ENCODE data around the gene IFT88.

IFT88 gene

GRCh38 chr13:20682061-20682460, 115.1 kb downstream of the IFT88 start:
- intact Hi-C loops (cut with DNase I) = no loop called here

DNA sequence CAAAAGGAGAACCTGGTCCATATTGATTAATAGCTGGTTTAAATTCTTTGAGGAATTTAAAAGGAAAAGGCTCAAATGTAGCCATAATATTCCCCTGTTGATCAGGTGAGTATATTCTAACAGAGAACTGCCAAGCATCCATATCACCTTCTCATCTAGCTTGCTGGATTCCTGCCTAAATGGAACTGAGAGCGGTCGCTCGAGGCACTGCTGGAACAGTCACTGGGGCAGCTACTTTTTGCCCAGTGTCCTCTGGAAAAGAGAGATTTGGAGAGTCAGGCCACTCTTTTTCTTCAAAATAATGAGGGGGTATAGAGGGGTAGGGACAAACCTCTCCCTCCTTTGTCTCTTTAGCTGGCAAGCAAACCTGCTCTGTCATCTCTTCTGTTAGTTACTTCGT, 117.1 kb downstream of the IFT88 start:
- intact Hi-C loops (cut with DNase I) = no loop called here
- DNase-seq = no peak

More at GRCh38 chr13:20682061-20682460, 115.1 kb downstream of the IFT88 start:
- no peak for DNase-seq

DNA sequence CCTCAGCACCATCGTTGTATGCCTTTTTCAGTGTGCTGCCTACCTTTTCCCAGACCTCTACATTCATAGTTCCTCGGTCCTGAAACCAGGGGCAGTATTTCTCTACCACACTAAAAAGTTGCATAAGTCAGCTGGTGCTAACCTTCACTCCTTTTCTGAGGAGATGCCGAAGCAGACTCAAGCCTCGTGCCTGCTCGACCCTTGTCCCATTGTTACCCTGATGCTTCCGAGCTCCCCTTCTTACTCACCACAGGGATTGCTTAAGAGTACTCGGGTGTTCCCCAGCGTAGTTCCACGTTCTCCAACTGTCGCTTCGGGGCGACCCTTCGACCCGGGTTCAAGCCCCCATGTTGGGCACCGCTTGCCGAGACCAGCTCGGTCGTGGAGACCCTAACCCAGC, 117.6 kb downstream of the IFT88 start:
- intact Hi-C loops (cut with DNase I) = no loop called here
- no peak for DNase-seq

GRCh38 chr13:20685092-20685491, 118.1 kb downstream of the IFT88 start:
- no peak for DNase-seq
- intact Hi-C loops (cut with DNase I) = no loop called here

DNA sequence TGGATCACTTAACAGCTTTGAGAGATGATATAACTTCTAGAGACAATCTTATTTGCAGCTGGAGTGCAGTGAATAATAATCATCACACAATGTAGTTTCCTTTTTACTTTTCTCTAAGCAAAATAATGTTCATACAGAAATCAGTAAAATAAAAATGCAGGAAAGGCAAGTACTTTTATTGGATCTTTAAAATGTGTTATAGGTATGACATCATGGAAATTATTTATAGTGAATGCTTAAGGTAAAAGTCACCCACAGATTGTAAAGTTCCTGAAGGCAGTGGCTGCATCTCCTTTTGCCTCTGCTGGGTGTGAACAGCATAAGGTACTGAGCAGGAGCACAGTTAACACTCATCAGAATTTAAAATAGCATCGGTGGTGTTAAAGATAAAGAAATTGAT, 119.2 kb downstream of the IFT88 start:
- no peak for DNase-seq
- intact Hi-C loops (cut with DNase I) = no loop called here

DNA sequence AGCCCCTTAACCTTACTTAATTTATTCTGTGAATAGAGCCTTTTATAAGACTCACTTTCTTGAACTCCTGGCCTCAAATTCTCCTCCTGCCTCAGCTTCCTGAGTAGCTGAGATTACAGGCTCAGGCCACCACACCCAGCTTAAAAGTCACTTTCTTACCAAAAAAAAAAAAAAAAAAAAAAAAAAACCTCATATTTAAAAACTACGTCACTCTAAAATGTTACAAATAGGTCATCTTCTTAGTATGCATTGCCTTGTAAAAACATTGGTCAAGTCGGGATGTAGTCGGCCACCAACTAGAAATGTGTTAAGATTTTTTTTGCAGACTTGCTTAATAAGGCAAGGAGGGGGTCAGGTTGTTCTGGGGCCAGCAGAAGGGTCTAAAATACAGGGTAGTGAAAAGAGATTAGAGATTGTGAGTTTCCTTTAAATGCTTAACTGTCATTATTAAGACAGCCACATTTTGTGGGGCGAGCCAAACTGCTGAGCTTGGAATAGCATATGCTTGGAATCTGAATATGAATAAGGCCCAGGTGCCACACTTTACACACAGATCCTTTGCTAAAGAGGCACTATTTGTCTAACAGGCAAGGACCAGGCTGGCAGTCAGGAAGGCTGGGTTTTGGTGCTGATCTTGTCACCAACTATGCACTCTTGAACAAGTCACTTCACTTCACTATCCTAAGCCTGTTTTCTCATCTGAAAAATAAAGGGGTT, 120.1 kb downstream of the IFT88 start:
- DNase-seq = no peak
- intact Hi-C loops (cut with DNase I) = no loop called here

- intact Hi-C loops (cut with DNase I) = no loop called here
- DNase-seq = no peak
These were observed 122.3 kb downstream of the IFT88 start for GRCh38 chr13:20689291-20689690.

DNA sequence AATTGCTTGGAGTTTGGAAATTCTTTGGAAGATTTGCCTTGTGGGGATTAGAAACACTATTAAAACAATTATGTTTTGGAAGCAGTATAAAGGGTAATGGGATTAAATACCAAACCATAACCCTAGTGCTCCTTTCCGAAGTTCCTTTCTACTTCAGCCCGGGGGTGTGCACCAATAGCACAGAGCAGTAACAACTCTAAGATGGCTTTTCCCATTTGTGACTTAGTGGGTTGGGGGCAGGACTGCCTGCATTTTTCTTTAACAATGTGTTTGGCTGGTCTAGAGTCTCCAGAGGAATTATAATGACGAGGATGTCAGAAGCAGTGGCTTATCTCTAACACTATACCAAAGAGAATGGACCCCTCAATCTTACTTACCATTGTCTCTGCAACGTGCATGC, 124.7 kb downstream of the IFT88 start:
- DNase-seq = no peak

GRCh38 chr13:20696073-20696472, 129.1 kb downstream of the IFT88 start:
- intact Hi-C loops (cut with DNase I) = no loop called here
- no peak for DNase-seq

More for the DNA sequence above, 124.7 kb downstream of the IFT88 start:
- intact Hi-C loops (cut with DNase I) = no loop called here

DNA sequence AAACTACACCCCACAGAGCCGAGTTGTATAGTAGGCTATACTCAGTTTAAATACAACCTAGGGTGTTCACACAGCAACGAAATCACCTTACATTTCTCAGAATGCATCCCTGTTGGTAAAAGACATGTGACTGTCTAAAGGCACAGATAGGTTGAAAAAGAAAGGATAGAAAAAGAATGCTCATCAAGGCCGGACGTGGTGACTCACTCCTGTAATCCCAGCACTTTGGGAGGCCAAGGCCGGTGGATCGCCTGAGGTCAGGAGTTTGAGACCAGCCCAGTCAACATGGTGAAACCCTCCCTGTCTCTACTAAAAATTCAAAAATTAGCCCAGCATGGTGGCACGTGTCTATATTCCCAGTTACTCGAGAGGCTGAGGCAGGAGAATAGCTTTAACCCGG, 132.8 kb downstream of the IFT88 start:
- DNase-seq = no peak
- intact Hi-C loops (cut with DNase I) = loop anchor here (5.0 kb wide), 3 partner anchors 73 to 172 kb away; partner anchors contain the start of genes CRYL1, EEF1AKMT1 and IFT88

- intact Hi-C loops (cut with DNase I) = loop anchor here (5.0 kb wide), 3 partner anchors 72 to 173 kb away; partner anchors contain the start of genes CRYL1, EEF1AKMT1 and IFT88
- DNase-seq = no peak
These were observed 133.3 kb downstream of the IFT88 start for GRCh38 chr13:20700288-20700687.

DNA sequence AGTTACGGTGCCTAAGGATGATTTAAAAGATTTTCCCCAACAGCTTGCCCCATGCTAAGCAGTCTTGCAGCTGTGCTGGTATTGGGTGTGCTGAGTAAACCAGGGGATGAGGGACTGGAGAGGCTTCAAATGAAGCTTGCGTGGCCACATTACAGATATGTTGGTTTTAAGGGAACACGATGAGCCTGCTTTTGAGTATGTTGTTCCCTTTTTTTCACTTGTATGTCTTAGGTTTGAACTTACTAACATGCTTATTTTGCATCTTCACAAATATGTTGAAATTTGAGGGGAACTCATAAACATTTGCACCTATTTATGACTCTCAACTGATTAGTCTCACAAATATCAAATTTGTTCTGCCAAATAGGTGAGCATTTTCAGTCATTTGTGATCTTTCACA, 134.5 kb downstream of the IFT88 start:
- DNase-seq = no peak
- intact Hi-C loops (cut with DNase I) = loop anchor here (5.0 kb wide), 3 partner anchors 71 to 174 kb away; partner anchors contain the start of genes CRYL1, EEF1AKMT1 and IFT88

GRCh38 chr13:20702530-20702914, 135.6 kb downstream of the IFT88 start:
- intact Hi-C loops (cut with DNase I) = loop anchor here (5.0 kb wide), 3 partner anchors 70 to 175 kb away; partner anchors contain the start of genes CRYL1, EEF1AKMT1 and IFT88
- no peak for DNase-seq

DNA sequence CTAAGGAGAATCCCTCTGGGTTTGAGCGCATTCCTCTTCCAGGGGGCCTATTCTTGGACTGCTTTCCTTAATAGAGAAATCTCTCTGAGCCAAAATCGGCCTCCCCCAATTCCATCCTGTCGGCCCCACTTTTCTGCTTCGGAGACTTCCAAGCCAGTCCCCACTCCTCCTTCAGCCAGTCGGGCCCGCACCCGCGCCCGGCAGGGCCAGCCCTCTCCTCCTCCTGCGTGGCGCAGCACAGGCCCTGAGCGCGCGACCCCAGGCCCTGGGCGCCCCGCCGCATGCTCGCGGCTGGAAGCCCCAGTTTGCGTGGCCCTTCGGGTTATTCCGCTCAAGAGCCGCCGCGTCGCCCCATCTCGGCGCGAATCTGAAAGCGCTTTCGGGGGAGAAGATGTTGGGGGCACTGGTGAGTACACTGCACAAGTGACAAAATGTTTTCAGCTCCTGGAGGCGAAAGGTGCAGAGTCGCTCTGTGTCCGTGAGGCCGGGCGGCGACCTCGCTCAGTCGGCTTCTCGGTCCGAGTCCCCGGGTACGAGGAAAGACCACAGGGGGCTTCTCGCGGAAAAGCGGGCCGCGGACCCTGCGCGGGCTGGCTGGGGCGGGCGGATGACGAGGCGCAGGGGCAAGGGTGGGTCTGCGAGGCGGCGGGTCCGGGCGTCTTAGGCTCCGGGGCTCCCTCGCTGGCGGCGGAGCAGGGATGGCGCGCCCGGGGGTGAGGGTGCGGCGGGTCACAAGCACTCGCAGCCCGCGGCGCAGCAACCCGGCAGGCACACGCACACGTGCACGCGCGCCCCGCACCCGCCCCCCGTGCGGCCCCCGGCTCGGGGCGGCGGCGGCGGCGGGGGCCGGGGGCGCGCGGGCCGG, 136.2 kb downstream of the IFT88 start, which contains the start of gene IL17D:
Gene IL17D (plus strand): TSS at position 785 of the 865 bp plus-strand sequence. CDS start 303 bp downstream, outside the sequence.
- DNase-seq = peak in 4 of 10 donors; percentile 33 to 89 (median 74)
- intact Hi-C loops (cut with DNase I) = loop anchor here (5.0 kb wide), 3 partner anchors 69 to 176 kb away; partner anchors contain the start of genes CRYL1, EEF1AKMT1 and IFT88

DNA sequence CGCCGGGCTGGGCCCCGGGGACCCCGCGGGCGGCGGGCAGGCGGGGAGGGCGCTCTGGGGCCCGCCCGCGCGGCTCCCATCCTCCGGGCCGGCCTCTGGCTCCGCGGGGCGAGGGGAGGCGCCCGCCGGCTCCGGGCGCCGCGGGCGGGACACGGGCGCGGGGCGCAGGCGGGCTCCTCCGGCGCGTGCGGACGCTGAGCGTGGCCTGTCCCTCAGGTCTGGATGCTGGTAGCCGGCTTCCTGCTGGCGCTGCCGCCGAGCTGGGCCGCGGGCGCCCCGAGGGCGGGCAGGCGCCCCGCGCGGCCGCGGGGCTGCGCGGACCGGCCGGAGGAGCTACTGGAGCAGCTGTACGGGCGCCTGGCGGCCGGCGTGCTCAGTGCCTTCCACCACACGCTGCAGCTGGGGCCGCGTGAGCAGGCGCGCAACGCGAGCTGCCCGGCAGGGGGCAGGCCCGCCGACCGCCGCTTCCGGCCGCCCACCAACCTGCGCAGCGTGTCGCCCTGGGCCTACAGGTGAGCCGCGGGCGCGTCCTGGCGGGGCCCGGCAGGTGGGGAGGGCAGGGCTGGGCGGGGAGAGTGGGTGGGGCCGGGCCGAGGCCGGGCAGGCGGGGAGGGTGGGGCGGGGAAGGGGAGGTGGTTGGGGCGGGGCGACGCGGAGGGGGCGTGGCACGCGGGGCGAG, 137.0 kb downstream of the IFT88 start:
- peak; percentile 53 to 96 (median 67) for DNase-seq
- intact Hi-C loops (cut with DNase I) = loop anchor here (5.0 kb wide), 3 partner anchors 68 to 177 kb away; partner anchors contain the start of genes CRYL1, EEF1AKMT1 and IFT88

DNA sequence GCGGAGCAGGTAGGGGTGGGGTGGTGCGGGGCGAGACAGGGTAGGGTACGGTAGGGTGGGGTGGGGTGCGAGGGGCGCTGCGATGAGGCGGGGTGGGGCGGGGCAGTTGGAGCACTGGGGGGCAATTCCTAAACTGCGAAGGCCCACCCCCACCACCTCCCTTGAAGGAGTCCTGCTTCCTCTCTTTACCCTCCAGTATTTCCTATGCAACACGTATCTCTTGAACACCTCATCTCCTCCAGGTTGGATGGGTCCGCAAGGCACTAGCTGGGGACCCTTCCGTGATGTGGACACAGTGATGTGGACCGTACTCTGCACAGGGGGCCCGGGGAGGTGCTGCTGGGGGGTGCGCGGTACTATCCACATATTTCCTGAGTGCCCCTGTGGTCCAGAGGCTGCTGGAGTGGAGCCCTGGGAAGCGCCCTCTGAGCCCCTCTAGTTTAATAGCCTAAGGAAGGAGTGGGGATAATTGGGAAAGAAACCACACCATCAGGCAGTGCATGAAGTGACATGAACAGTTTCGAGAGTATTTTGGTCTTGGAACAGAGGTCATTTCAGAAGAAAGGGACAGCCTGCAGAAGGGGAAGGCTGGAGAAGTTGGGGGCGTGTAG, 137.6 kb downstream of the IFT88 start:
- intact Hi-C loops (cut with DNase I) = loop anchor here (5.0 kb wide), 3 partner anchors 68 to 177 kb away; partner anchors contain the start of genes CRYL1, EEF1AKMT1 and IFT88
- no peak for DNase-seq

- DNase-seq = no peak
- intact Hi-C loops (cut with DNase I) = no loop called here
These were observed 139.7 kb downstream of the IFT88 start for GRCh38 chr13:20706661-20707060.

DNA sequence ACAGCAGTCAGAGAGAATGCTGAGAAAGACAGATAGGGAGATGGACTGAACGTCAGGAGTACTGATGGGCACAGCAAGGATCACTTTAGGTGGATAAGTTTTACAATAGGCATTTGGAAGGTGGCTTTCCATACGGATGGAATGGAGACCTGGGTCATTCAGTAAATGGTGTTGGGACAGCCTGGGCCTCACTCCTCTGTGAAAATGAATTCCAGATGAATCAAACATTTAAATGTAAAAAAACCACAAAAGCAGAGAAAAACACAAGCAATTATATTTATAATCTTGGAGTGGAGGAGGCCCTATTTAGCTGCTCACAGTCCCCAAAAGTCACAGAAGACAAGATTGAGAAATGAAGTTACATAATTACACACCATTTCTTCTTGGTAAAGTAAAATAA, 141.3 kb downstream of the IFT88 start:
- DNase-seq = no peak

GRCh38 chr13:20709369-20709768, 142.4 kb downstream of the IFT88 start:
- intact Hi-C loops (cut with DNase I) = no loop called here
- no peak for DNase-seq

More for the DNA sequence above, 141.3 kb downstream of the IFT88 start:
- intact Hi-C loops (cut with DNase I) = no loop called here

- no peak for DNase-seq
- intact Hi-C loops (cut with DNase I) = no loop called here
These were observed 142.8 kb downstream of the IFT88 start for GRCh38 chr13:20709782-20710181.
